Measurements from ENCODE around the gene NUBP1.

NUBP1 gene

GRCh38 chr16:10808850-10809249 lies 65.2 kb downstream of the NUBP1 start:
- DNase-seq, result no peak

- no peak for DNase-seq
Measured at GRCh38 chr16:10809706-10810105, 66.1 kb downstream of the NUBP1 start.

GRCh38 chr16:10812312-10813098 lies 68.9 kb downstream of the NUBP1 start:
- DNase-seq, result no peak

GRCh38 chr16:10813099-10813455 lies 69.4 kb downstream of the NUBP1 start:
- no peak for DNase-seq

- no peak for DNase-seq
Measured at GRCh38 chr16:10817514-10817913, 73.9 kb downstream of the NUBP1 start.

- no peak for DNase-seq
Measured at GRCh38 chr16:10817963-10818941, 74.6 kb downstream of the NUBP1 start, which contains the start of gene TVP23A. Gene TVP23A (minus strand): TSS chr16:10818794. CDS start chr16:10818493, 301 bp downstream.
